ENCODE results near the gene DCLK2. TPM values are rescaled to one million over a fixed set of nuclear protein-coding genes. Genes with fewer than 3 reads are reported as not detected.

Gene DCLK2
- total RNA-seq, 3 donors from 2014 or later (not counting 1 experiment from before 2014, with no cell fraction given), result 0.31 TPM; not detected in 2

DNA sequence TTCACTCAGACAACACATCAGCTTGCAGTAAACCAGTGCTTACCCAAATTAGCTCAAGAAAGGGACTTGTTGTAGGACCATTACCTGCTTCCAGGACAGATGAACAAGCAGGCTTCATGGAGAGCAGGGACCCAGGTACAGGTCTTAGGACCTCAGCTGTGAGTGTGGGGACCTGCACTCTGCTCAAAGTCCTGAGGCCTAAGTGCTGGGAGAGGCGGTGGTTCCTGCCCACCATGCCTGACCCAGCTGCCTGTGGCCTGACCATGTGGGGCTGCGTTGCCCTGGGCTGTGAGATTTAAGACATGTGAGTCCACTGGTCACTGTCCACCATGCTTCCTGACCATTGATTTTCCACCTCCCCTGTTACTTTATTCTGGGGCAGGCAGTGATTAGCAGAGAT is 140.2 kb downstream of the DCLK2 start:
- Histone ChIP-seq H3K27me3 (ENCODE audit: control insufficient read depth, insufficient read depth, low read length) (no peaks in the 10 kb centered on the region), H3K27ac (ENCODE audit: low read length) (no peak overlapping the region), H3K4me1 (ENCODE audit: control insufficient read depth, insufficient read depth, low read length) (no peaks in the 10 kb centered on the region), H3K4me3 (ENCODE audit: low read length) (no peak overlapping the region), H3K9me3 (ENCODE audit: control insufficient read depth, insufficient read depth, low read length) (no peaks in the 10 kb centered on the region), H3K36me3 (ENCODE audit: control insufficient read depth, insufficient read depth, low read length) (no peaks in the 10 kb centered on the region)
- TF ChIP-seq, protein P1, sequence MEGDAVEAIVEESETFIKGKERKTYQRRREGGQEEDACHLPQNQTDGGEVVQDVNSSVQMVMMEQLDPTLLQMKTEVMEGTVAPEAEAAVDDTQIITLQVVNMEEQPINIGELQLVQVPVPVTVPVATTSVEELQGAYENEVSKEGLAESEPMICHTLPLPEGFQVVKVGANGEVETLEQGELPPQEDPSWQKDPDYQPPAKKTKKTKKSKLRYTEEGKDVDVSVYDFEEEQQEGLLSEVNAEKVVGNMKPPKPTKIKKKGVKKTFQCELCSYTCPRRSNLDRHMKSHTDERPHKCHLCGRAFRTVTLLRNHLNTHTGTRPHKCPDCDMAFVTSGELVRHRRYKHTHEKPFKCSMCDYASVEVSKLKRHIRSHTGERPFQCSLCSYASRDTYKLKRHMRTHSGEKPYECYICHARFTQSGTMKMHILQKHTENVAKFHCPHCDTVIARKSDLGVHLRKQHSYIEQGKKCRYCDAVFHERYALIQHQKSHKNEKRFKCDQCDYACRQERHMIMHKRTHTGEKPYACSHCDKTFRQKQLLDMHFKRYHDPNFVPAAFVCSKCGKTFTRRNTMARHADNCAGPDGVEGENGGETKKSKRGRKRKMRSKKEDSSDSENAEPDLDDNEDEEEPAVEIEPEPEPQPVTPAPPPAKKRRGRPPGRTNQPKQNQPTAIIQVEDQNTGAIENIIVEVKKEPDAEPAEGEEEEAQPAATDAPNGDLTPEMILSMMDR (IDR thresholded peaks at IDR 0.05), result no peak
- H3K27ac Mint-ChIP-seq, result no peak overlapping the region
- H3K4me1 Mint-ChIP-seq, result no peaks in the 10 kb centered on the region
- no peak for ATAC-seq
- H3K9me3 Mint-ChIP-seq, result no peaks in the 10 kb centered on the region
- no peaks in the 10 kb centered on the region for H3K27me3 Mint-ChIP-seq (ENCODE audit: low read depth in 2 of 2)
- no peak overlapping the region for H3K4me3 Mint-ChIP-seq
- no peak for DNase-seq
- 92% methylated on average over 2 of the region's 2 CpGs for WGBS (ENCODE audit: insufficient coverage)
- H3K36me3 Mint-ChIP-seq, result no peaks in the 10 kb centered on the region
- intact Hi-C loops (cut with micrococcal nuclease), result no loop called here

DNA sequence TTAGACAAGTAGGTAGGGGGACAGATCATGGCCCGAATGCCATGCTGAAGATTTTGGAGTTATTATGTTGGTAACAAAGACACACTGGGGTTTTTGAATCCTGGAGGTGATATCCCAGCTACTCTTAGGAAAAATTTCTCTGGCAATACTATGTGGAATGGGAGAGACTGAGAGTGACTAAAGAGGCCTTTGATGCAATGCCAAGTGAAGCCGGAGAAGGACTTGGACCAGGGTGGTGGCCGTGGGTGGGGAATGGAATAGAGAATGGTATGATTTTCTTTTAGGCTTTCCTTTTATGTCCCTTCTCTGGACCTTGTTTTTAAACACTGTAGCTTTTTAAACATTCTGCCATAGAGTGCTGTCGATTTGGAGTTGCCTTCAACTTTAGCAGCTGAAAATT is 141.6 kb downstream of the DCLK2 start:
- no peak overlapping the region for H3K27ac ChIP-seq (ENCODE audit: low read length)
- intact Hi-C loops (cut with micrococcal nuclease), result no loop called here
- H3K4me1 ChIP-seq (ENCODE audit: control insufficient read depth, insufficient read depth, low read length), result no peaks in the 10 kb centered on the region
- H3K27me3 ChIP-seq (ENCODE audit: control insufficient read depth, insufficient read depth, low read length), result no peaks in the 10 kb centered on the region
- no peaks in the 10 kb centered on the region for H3K27me3 Mint-ChIP-seq (ENCODE audit: low read depth in 2 of 2)
- DNase-seq (no peak), ATAC-seq (no peak)
- no peak overlapping the region for H3K4me3 ChIP-seq (ENCODE audit: low read length)
- no peaks in the 10 kb centered on the region for H3K36me3 Mint-ChIP-seq
- 93% methylated on average over 4 of the region's 4 CpGs for WGBS (ENCODE audit: insufficient coverage)
- H3K9me3 Mint-ChIP-seq, result no peaks in the 10 kb centered on the region
- H3K4me1 Mint-ChIP-seq, result no peaks in the 10 kb centered on the region
- H3K9me3 ChIP-seq (ENCODE audit: control insufficient read depth, insufficient read depth, low read length), result no peaks in the 10 kb centered on the region
- H3K4me3 Mint-ChIP-seq, result no peak overlapping the region
- no peaks in the 10 kb centered on the region for H3K36me3 ChIP-seq (ENCODE audit: control insufficient read depth, insufficient read depth, low read length)
- TF ChIP-seq, protein P1 (IDR thresholded peaks at IDR 0.05), result no peak
- no peak overlapping the region for H3K27ac Mint-ChIP-seq

DNA sequence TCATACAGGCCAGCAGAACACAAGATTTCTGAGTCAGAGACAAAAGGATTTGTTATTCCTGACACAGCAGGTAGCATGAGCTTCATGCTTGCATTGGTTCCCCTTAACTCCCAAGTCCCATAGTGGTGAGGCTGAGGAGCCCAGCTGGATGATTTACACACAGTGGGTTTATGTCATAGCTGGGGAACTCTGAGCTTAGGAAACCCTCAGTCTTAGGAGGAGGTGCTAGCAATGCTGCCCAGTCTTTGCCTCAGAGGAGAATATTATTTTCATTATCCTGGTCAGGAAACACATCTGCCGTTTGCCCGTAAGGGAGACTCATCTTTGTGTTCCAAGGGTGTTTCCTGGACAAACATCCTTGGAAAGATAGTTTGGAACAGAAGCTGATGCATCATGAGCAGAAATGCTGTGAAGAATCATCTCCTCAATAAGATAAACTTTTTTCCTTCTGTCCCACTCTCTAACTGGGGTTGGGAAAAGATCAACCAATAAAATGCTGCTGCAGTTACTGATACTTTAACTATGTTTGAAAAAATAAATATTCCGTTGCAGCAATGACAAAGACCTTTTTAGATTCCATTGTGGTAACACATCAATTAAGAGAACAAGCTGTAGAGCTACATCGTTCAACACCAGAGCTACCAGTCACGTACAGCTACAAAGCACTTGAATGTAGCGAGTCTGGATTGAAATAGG is 146.8 kb downstream of the DCLK2 start:
- no peaks in the 10 kb centered on the region for H3K9me3 Mint-ChIP-seq
- DNase-seq (no peak), ATAC-seq (no peak)
- Histone ChIP-seq H3K4me1 (ENCODE audit: control insufficient read depth, insufficient read depth, low read length) (no peaks in the 10 kb centered on the region), H3K9me3 (ENCODE audit: control insufficient read depth, insufficient read depth, low read length) (no peaks in the 10 kb centered on the region), H3K36me3 (ENCODE audit: control insufficient read depth, insufficient read depth, low read length) (no peaks in the 10 kb centered on the region), H3K27me3 (ENCODE audit: control insufficient read depth, insufficient read depth, low read length) (peaks cover 2% of the 10 kb centered on the region), H3K27ac (ENCODE audit: low read length) (no peak overlapping the region), H3K4me3 (ENCODE audit: low read length) (no peak overlapping the region)
- H3K4me3 Mint-ChIP-seq, result no peak overlapping the region
- H3K36me3 Mint-ChIP-seq, result no peaks in the 10 kb centered on the region
- 95% methylated on average over 4 of the region's 6 CpGs for WGBS (ENCODE audit: insufficient coverage)
- TF ChIP-seq, protein P1 (IDR thresholded peaks at IDR 0.05), result no peak
- no peak overlapping the region for H3K27ac Mint-ChIP-seq
- no peaks in the 10 kb centered on the region for H3K4me1 Mint-ChIP-seq
- intact Hi-C loops (cut with micrococcal nuclease), result no loop called here
- peaks cover 4 to 9% of the 10 kb centered on the region in 2 donors for H3K27me3 Mint-ChIP-seq (ENCODE audit: low read depth in 2 of 2)

DNA sequence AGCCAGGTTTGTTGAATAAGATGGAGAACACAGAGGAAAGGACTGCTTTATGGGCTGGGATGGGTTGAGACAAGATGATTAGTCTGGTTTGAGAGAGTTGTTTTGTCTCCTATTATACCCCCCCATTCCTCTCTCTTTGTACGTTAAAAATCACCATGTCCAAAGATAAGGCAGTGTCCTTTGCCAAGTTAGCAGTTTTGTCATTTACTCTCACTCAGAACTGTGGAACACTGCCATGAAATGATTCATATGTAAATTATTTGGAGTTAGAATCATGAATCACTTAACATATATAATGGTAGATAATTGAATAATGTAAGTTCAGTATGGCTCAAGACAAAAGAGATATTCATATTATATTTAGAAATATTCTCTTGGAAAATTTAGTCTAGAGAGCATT is 151.3 kb downstream of the DCLK2 start:
- Mint-ChIP-seq H3K4me3 (no peak overlapping the region), H3K36me3 (no peaks in the 10 kb centered on the region), H3K4me1 (no peaks in the 10 kb centered on the region), H3K27ac (no peak overlapping the region), H3K9me3 (no peaks in the 10 kb centered on the region), H3K27me3 (ENCODE audit: low read depth in 2 of 2) (peaks cover 9 to 10% of the 10 kb centered on the region in 2 donors)
- peaks cover 2% of the 10 kb centered on the region for H3K27me3 ChIP-seq (ENCODE audit: control insufficient read depth, insufficient read depth, low read length)
- intact Hi-C loops (cut with micrococcal nuclease), result no loop called here
- no peaks in the 10 kb centered on the region for H3K9me3 ChIP-seq (ENCODE audit: control insufficient read depth, insufficient read depth, low read length)
- no peak overlapping the region for H3K4me3 ChIP-seq (ENCODE audit: low read length)
- DNase-seq, result no peak
- no peaks in the 10 kb centered on the region for H3K36me3 ChIP-seq (ENCODE audit: control insufficient read depth, insufficient read depth, low read length)
- 100% methylated on average over 1 of the region's 1 CpG for WGBS (ENCODE audit: insufficient coverage)
- no peak overlapping the region for H3K27ac ChIP-seq (ENCODE audit: low read length)
- no peaks in the 10 kb centered on the region for H3K4me1 ChIP-seq (ENCODE audit: control insufficient read depth, insufficient read depth, low read length)
- TF ChIP-seq, protein P1 (IDR thresholded peaks at IDR 0.05), result no peak
- no peak for ATAC-seq
